CD4-positive, CD25-positive, alpha-beta regulatory T cell (primary cell): ENCODE results near the gene CRYZ. TPM values are rescaled to one million over a fixed set of nuclear protein-coding genes. Genes with fewer than 3 reads are reported as not detected.

Experiments
- ATAC-seq, 2 donors: fragments of 150-1000 bp; cut with Tn5 transposase; one replicate each; pipeline ENCODE4 v1.10.0; 2021; ENCODE audit warnings: low read depth in 2 of 2, moderate number of reproducible peaks in 2 of 2, moderate library complexity in 1 of 2
- DNase-seq, 3 donors: peaks; one replicate each; pipeline versions ENCODE4 v3.0.0 to v3.0.0-alpha.2; 2012 to 2022; ENCODE audit warnings: mixed read lengths in 1 of 3
- H3K27ac ChIP-seq: one replicate; pipeline ENCODE4 v1.7.0; 2013; ENCODE audit warnings: mild to moderate bottlenecking, low read length; ENCODE audit not compliant: insufficient read depth, poor library complexity, severe bottlenecking
- H3K27me3 ChIP-seq: one replicate; pipeline ENCODE4 v1.7.0; 2013; ENCODE audit warnings: low read length; ENCODE audit not compliant: control insufficient read depth, insufficient read depth
- H3K36me3 ChIP-seq: one replicate; pipeline ENCODE4 v1.7.0; 2013; ENCODE audit warnings: mild to moderate bottlenecking, low read length, moderate library complexity; ENCODE audit not compliant: control insufficient read depth, insufficient read depth
- H3K4me1 ChIP-seq: 2 replicates; pipeline ENCODE4 v1.7.0; 2013; ENCODE audit warnings: mild to moderate bottlenecking, low read length; ENCODE audit not compliant: insufficient read depth, control insufficient read depth, poor library complexity, severe bottlenecking
- H3K4me3 ChIP-seq: one replicate; pipeline ENCODE4 v1.7.0; 2013; ENCODE audit warnings: low read depth, mild to moderate bottlenecking, low read length, moderate library complexity
- H3K9me3 ChIP-seq, 2 experiments: 1 replicate in 1 of 2; 2 replicates in 1 of 2; pipeline ENCODE4 v1.7.0; 2013; ENCODE audit warnings: low read length in 2 of 2, mild to moderate bottlenecking in 1 of 2, moderate library complexity in 1 of 2; ENCODE audit not compliant: control insufficient read depth in 2 of 2
- H3K27ac Mint-ChIP-seq, 3 donors: one replicate each; pipeline ENCODE4 v1.8.0; 2020 to 2022; ENCODE audit warnings: mild to moderate bottlenecking in 3 of 3, mixed read lengths in 3 of 3, moderate library complexity in 2 of 3
- H3K27me3 Mint-ChIP-seq: one replicate; pipeline ENCODE4 v1.8.0; 2022; ENCODE audit warnings: mild to moderate bottlenecking, mixed read lengths
- H3K36me3 Mint-ChIP-seq: one replicate; pipeline ENCODE4 v1.8.0; 2020; ENCODE audit warnings: mixed read lengths
- H3K4me1 Mint-ChIP-seq, 4 donors: one replicate each; pipeline ENCODE4 v1.8.0; 2020 to 2022; ENCODE audit warnings: mixed read lengths in 4 of 4, mild to moderate bottlenecking in 1 of 4
- H3K4me3 Mint-ChIP-seq, 4 donors: one replicate each; pipeline ENCODE4 v1.8.0; 2020 to 2022; ENCODE audit warnings: mild to moderate bottlenecking in 4 of 4, mixed read lengths in 4 of 4, moderate library complexity in 3 of 4
- H3K9me3 Mint-ChIP-seq, 7 donors: one replicate each; pipeline ENCODE4 v1.8.0; 2020 to 2022; ENCODE audit warnings: mixed read lengths in 7 of 7, mild to moderate bottlenecking in 3 of 7, moderate library complexity in 2 of 7
- polyA plus RNA-seq, 4 donors: library from polyadenylated mRNA; unstranded; fragments of 300-500 nt; fragmentation: Illumina TruSeq; gene quantifications; one replicate each; pipeline ENCODE4 v1.2.3, GENCODE V29; 2021
- total RNA-seq: library from RNA; stranded (reverse); gene quantifications from one replicate; pipeline ENCODE4 v1.2.3, GENCODE V29; 2022

CRYZ gene
- 17.2 TPM for total RNA-seq
- polyA plus RNA-seq: 10 to 100 TPM; 45.4 to 89.0 (median 52.9) TPM

- H3K4me1 Mint-ChIP-seq: peaks cover 30 to 69% (median 46%) of the 10 kb centered on the region in 4 donors
- H3K4me3 Mint-ChIP-seq: peak within 1 kb of the TSS; percentile 91 to 100 (median 96)
- ATAC-seq (peak; percentile 73 to 76), DNase-seq (peak; percentile 75 to 92 (median 76))
- Histone ChIP-seq H3K36me3 (peaks cover 20% of the 10 kb centered on the region), H3K9me3 (no peaks in the 10 kb centered on the region), H3K4me1 (peaks cover 24% of the 10 kb centered on the region), H3K27ac (peak within 1 kb of the TSS; percentile 83), H3K27me3 (no peaks in the 10 kb centered on the region), H3K4me3 (peak within 1 kb of the TSS; percentile 98)
- H3K36me3 Mint-ChIP-seq: peaks cover 30% of the 10 kb centered on the region
- peaks cover 0 to 16% (median 0%) of the 10 kb centered on the region in 7 donors for H3K9me3 Mint-ChIP-seq
- no peaks in the 10 kb centered on the region for H3K27me3 Mint-ChIP-seq
- H3K27ac Mint-ChIP-seq: peak within 1 kb of the TSS; percentile 99
Measured at GRCh38 chr1:74732960-74733603, at the start of gene CRYZ, which contains the start of gene TYW3. TSS of gene CRYZ (minus strand) at chr1:74733050. CDS start at chr1:74724821, 8,229 bp downstream. TSS of gene TYW3 (plus strand) at chr1:74733152. CDS start at chr1:74733245, 93 bp downstream.

- Mint-ChIP-seq H3K4me1 (no peaks in the 10 kb centered on the region), H3K4me3 (no peak overlapping the region), H3K36me3 (no peaks in the 10 kb centered on the region), H3K27ac (no peak overlapping the region), H3K9me3 (peaks cover 0 to 1% (median 0%) of the 10 kb centered on the region in 7 donors), H3K27me3 (peaks cover 11% of the 10 kb centered on the region)
- Histone ChIP-seq H3K9me3 (no peaks in the 10 kb centered on the region), H3K36me3 (no peaks in the 10 kb centered on the region), H3K27ac (no peak overlapping the region), H3K4me3 (no peak overlapping the region), H3K27me3 (peaks cover 3% of the 10 kb centered on the region), H3K4me1 (no peaks in the 10 kb centered on the region)
- no peak for ATAC-seq
- no peak for DNase-seq
Measured at GRCh38 chr1:74780594-74780993, 47.7 kb upstream of the CRYZ start.

- no peaks in the 10 kb centered on the region for H3K4me1 Mint-ChIP-seq
- H3K27ac Mint-ChIP-seq: no peak overlapping the region
- peaks cover 0 to 1% (median 0%) of the 10 kb centered on the region in 7 donors for H3K9me3 Mint-ChIP-seq
- H3K27me3 Mint-ChIP-seq: peaks cover 13% of the 10 kb centered on the region
- no peaks in the 10 kb centered on the region for H3K36me3 Mint-ChIP-seq
- no peaks in the 10 kb centered on the region for H3K4me1 ChIP-seq
- no peaks in the 10 kb centered on the region for H3K9me3 ChIP-seq
- no peak overlapping the region for H3K4me3 ChIP-seq
- H3K27me3 ChIP-seq: peaks cover 3% of the 10 kb centered on the region
- no peak for ATAC-seq
- no peak for DNase-seq
- no peaks in the 10 kb centered on the region for H3K36me3 ChIP-seq
- no peak overlapping the region for H3K27ac ChIP-seq
- H3K4me3 Mint-ChIP-seq: no peak overlapping the region
Measured at GRCh38 chr1:74779750-74780149, 46.9 kb upstream of the CRYZ start.

GRCh38 chr1:74777525-74777924, 44.7 kb upstream of the CRYZ start:
- H3K4me3 Mint-ChIP-seq: no peak overlapping the region

GRCh38 chr1:74775735-74776134, 42.9 kb upstream of the CRYZ start:
- H3K27me3 Mint-ChIP-seq: peaks cover 17% of the 10 kb centered on the region

More at GRCh38 chr1:74777525-74777924, 44.7 kb upstream of the CRYZ start:
- DNase-seq: no peak
- no peaks in the 10 kb centered on the region for H3K36me3 Mint-ChIP-seq
- Histone ChIP-seq H3K36me3 (no peaks in the 10 kb centered on the region), H3K27me3 (peaks cover 3% of the 10 kb centered on the region), H3K4me3 (no peak overlapping the region), H3K9me3 (no peaks in the 10 kb centered on the region), H3K4me1 (no peaks in the 10 kb centered on the region), H3K27ac (no peak overlapping the region)
- H3K4me1 Mint-ChIP-seq: no peaks in the 10 kb centered on the region
- H3K27ac Mint-ChIP-seq: no peak overlapping the region
- H3K27me3 Mint-ChIP-seq: peaks cover 17% of the 10 kb centered on the region
- no peak for ATAC-seq
- peaks cover 0 to 1% (median 0%) of the 10 kb centered on the region in 7 donors for H3K9me3 Mint-ChIP-seq

GRCh38 chr1:74773582-74773981, 40.7 kb upstream of the CRYZ start:
- ATAC-seq: no peak
- Mint-ChIP-seq H3K27me3 (peaks cover 14% of the 10 kb centered on the region), H3K4me3 (no peak overlapping the region), H3K27ac (no peak overlapping the region), H3K4me1 (peaks cover 0 to 2% (median 0%) of the 10 kb centered on the region in 4 donors), H3K9me3 (peaks cover 0 to under 1% (median 0%) of the 10 kb centered on the region in 7 donors), H3K36me3 (no peaks in the 10 kb centered on the region)
- Histone ChIP-seq H3K27me3 (no peaks in the 10 kb centered on the region), H3K36me3 (no peaks in the 10 kb centered on the region), H3K4me3 (no peak overlapping the region), H3K4me1 (no peaks in the 10 kb centered on the region), H3K9me3 (no peaks in the 10 kb centered on the region), H3K27ac (no peak overlapping the region)
- no peak for DNase-seq

More at GRCh38 chr1:74775735-74776134, 42.9 kb upstream of the CRYZ start:
- Histone ChIP-seq H3K4me1 (no peaks in the 10 kb centered on the region), H3K27me3 (no peaks in the 10 kb centered on the region), H3K36me3 (no peaks in the 10 kb centered on the region), H3K27ac (no peak overlapping the region), H3K4me3 (no peak overlapping the region), H3K9me3 (no peaks in the 10 kb centered on the region)
- no peak overlapping the region for H3K4me3 Mint-ChIP-seq
- no peaks in the 10 kb centered on the region for H3K36me3 Mint-ChIP-seq
- no peak for DNase-seq
- peaks cover 0 to 1% (median 0%) of the 10 kb centered on the region in 7 donors for H3K9me3 Mint-ChIP-seq
- ATAC-seq: no peak
- H3K27ac Mint-ChIP-seq: no peak overlapping the region
- peaks cover 0 to 2% (median 0%) of the 10 kb centered on the region in 4 donors for H3K4me1 Mint-ChIP-seq

- peaks cover 12% of the 10 kb centered on the region for H3K27me3 Mint-ChIP-seq
Measured at GRCh38 chr1:74772945-74773344, 40.1 kb upstream of the CRYZ start.

More at GRCh38 chr1:74772945-74773344, 40.1 kb upstream of the CRYZ start:
- Histone ChIP-seq H3K9me3 (no peaks in the 10 kb centered on the region), H3K4me1 (no peaks in the 10 kb centered on the region), H3K27me3 (no peaks in the 10 kb centered on the region), H3K4me3 (no peak overlapping the region), H3K27ac (no peak overlapping the region), H3K36me3 (no peaks in the 10 kb centered on the region)
- H3K27ac Mint-ChIP-seq: no peak overlapping the region
- no peak for DNase-seq
- ATAC-seq: no peak
- H3K4me1 Mint-ChIP-seq: peaks cover 0 to 2% (median 0%) of the 10 kb centered on the region in 4 donors
- no peaks in the 10 kb centered on the region for H3K36me3 Mint-ChIP-seq
- H3K9me3 Mint-ChIP-seq: no peaks in the 10 kb centered on the region
- no peak overlapping the region for H3K4me3 Mint-ChIP-seq
